HG02763 (cell line): ENCODE measurements around the gene HDLBP.

Experiments used
- ATAC-seq: cut with Tn5 transposase; IDR thresholded peaks from one replicate; pipeline ENCODE4 v1.9.1; 2021; ENCODE audit warnings: mild to moderate bottlenecking, moderate library complexity; ENCODE audit not compliant: unreplicated experiment

HDLBP gene

GRCh38 chr2:241214209-241214608, 101.3 kb downstream of the HDLBP start:
- ATAC-seq: no peak

DNA sequence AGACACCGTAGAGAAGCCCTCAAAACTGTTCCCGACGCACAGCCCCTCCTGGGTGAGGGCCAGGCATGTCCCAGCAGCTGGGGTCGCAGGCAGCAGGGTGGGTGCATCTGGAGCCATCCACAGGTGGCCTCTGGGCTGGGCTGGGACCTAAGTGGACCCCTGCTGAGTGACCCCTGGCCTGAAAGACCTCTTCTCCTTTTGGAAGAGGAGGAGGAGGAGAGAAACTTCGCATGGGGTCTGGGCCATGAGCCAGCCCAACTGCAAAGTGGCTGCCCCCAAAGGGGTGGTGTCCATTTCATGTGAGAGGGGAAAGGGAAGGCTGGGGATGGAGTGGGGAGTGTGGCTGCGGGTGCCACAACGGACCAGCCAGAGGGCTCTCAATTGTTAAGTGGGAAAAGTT, 101.9 kb downstream of the HDLBP start:
- ATAC-seq: no peak

DNA sequence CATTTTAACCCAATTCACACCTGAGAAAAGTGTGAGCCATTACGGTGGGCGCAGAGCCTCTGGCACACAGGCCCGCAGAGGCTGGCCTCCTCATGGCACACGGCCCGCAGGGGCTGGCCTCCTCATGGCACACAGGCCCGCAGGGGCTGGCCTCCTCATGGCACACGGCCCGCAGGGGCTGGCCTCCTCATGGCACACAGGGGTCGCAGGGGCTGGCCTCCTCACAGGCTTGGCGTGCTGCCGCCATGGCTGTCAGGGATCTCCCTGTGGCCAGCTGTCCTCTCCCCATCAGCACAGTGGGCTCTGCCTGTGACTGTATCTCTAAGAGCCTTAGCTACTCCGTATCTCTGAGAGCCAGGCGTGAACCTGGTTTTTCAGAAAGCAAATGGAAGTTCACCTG, 102.4 kb downstream of the HDLBP start:
- ATAC-seq: no peak

- no peak for ATAC-seq
Observed at GRCh38 chr2:241211276-241211675, 104.2 kb downstream of the HDLBP start.

DNA sequence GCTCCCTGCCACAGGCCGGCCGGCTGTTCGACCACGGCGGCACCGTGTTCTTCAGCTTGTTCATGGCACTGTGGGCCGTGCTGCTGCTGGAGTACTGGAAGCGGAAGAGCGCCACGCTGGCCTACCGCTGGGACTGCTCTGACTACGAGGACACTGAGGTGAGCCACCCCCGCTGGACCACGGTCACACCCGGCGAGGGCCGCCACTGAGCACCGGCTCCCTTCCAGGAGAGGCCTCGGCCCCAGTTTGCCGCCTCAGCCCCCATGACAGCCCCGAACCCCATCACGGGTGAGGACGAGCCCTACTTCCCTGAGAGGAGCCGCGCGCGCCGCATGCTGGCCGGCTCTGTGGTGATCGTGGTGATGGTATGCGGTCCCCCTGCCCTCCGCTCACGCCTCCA, 106.2 kb downstream of the HDLBP start:
- ATAC-seq: no peak

DNA sequence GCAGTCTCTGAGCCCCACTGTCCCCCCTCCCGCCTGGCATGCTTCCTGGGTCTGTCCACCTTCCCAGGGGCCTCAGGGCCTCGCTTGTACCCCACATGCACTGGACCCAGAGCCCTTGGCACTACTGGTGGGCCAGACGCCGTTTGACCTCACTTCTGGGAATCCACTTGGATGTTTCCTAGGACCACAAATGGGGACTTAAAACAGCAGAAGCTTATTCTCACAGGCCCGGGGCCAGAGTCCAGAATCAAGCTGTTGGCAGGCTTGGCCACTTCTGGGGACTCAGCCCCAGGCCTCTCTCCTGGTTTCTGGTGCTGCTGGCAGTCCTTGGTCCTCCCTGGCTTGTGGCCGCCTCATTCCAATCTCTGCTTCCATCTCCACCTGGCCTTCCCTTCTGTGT, 107.4 kb downstream of the HDLBP start:
- ATAC-seq: no peak

GRCh38 chr2:241207641-241208040, 107.8 kb downstream of the HDLBP start:
- ATAC-seq: no peak

GRCh38 chr2:241207151-241207550, 108.3 kb downstream of the HDLBP start:
- no peak for ATAC-seq

GRCh38 chr2:241205086-241205485, 110.4 kb downstream of the HDLBP start:
- no peak for ATAC-seq

DNA sequence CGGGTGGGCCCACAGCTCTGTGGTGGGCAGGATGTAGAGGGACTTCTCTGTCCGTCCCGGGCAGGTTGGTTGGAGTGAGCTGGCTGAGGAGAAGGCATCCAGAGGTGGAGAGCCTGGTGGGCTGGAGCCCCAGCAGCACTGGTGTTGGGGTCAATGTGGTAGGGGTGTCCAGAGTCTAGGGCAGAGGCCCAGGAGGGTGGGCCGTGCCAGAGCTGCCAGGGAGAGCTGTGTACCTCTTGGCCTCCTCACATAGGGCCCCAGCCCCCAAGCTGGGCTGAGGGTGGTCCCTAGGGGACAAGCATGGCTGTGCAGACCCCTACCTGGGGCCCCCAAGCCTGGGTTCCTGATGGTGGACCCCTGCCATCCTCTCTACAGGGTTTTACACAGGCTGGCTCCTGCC, 111.0 kb downstream of the HDLBP start:
- ATAC-seq: no peak

DNA sequence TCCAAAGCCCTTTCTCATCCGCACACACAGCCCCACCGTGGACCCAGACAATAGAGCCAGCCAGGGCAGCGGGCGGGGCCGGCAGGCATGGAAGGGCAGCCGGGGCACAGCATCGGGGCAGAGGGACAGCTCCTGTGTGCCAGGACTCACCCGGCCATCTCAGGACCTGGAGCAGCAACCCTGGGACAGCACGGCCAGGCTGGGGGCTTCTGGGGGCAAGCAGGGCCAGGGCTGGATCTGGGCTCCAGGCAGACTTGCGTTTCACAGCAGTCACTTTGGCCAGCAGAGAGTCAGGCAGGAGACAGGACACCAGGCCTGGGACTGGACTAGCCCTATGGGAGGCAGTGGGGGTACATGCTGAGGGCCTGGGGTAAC, 111.5 kb downstream of the HDLBP start:
- no peak for ATAC-seq

- no peak for ATAC-seq
Observed at GRCh38 chr2:241203218-241204009, 112.1 kb downstream of the HDLBP start.

- no peak for ATAC-seq
Observed at GRCh38 chr2:241202681-241203080, 112.8 kb downstream of the HDLBP start.

GRCh38 chr2:241202268-241202585, 113.2 kb downstream of the HDLBP start:
- ATAC-seq: no peak

DNA sequence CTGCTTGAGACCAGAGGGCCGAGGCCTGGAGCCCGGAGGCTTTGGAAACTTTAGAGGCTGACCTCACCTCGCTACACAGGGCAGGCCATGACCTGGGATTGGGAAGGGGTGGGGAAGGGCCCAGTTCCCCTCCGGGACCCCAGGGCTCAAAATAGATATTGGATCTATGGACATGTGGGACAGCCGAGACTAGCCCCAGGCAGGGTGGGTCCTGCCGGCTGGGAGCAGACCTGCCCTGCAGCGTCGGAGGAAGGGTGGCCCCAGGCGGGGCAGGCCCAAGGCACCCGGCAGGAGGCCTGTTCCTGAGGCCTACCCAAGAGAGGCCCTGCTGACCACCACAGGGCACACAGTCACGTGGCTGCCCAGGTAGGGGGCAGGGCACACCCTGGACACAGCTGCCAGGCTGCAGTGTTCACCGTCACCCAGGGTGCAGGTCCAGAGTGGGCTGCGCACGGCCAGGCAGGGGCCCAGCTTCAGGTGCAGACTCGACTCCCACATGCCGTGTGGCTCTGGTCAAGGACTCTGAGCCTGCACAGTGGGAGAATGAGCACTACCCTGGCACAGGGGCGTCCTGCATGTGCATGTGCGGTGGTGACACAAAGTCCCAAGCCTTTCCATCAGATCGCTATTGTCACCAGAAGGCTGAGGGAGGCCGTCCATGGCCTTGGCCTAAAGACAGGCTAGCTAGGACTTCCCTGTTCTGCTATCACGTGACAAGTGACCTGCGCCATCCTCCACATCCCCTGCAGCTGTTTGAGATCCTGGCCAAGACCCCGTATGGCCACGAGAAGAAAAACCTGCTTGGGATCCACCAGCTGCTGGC, 113.8 kb downstream of the HDLBP start:
- ATAC-seq: no peak

DNA sequence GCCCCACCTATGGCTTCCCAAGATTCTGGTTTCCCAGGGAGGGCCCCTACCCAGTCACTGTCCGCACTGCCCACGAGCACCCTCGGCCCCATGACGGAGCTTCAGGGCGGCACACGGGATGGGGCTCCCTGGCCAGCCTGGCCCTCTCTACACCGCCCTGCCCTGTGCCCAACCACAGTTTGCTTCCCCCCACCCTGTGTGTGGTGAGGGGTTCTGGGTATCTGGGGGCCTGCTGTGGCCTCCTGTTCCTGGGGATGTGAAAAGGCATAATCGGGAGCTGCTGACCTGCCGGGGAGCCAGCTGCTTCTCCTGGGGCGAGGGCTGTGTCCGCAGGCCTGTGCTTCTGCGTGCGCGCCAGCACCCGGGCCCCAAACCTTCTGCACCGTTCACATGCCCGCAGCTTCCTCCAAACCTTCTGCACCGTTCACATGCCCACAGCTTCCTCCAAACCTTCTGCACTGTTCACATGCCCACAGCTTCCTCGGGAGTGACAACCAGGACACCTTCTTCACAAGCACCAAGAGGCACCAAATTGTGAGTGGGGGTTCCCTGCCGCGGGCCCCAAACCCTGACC, 114.6 kb downstream of the HDLBP start:
- ATAC-seq: no peak

DNA sequence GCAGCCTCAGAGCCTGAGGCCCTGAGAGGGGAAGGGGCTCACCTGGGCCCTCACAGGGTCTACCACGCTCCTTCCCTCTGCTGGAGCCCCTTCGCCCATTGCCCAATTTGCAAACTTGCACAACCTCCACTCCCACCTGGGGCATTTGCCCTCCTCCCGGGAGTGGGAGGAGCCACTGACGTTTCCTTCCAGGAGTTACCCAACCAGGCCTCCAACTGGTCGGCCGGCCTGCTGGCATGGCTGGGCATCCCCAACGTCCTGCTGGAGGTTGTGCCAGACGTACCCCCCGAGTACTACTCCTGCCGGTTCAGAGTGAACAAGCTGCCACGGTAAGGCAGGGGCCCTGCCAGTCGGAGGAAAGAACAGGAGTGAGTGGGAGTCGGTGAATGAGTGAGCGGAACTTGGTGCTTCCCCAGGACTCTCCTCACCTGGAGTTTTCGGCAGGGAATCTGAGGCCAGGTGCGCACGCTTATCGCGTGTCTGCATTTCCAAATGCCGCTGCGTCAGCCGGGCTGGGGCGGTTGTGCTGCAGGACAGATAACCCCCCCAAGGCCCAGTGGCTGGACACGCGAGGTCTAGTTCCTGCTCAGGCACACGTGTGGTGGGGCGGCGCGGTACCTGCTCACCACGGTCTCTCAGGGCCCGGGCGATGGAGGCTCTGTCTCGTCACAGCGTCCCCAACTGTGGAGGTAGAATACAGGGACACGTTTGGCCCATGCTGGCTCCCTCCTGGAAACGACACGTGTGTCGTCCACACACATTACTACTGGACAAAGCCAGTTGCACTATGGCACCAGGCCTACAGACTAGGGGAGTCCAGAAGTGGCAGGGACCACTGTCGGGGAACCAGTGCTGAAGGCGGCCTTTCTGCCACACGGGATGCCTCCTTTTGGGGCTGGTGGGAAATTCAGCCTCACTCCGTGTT, 115.3 kb downstream of the HDLBP start:
- no peak for ATAC-seq

- no peak for ATAC-seq
Observed at GRCh38 chr2:241199286-241199685, 116.2 kb downstream of the HDLBP start.

DNA sequence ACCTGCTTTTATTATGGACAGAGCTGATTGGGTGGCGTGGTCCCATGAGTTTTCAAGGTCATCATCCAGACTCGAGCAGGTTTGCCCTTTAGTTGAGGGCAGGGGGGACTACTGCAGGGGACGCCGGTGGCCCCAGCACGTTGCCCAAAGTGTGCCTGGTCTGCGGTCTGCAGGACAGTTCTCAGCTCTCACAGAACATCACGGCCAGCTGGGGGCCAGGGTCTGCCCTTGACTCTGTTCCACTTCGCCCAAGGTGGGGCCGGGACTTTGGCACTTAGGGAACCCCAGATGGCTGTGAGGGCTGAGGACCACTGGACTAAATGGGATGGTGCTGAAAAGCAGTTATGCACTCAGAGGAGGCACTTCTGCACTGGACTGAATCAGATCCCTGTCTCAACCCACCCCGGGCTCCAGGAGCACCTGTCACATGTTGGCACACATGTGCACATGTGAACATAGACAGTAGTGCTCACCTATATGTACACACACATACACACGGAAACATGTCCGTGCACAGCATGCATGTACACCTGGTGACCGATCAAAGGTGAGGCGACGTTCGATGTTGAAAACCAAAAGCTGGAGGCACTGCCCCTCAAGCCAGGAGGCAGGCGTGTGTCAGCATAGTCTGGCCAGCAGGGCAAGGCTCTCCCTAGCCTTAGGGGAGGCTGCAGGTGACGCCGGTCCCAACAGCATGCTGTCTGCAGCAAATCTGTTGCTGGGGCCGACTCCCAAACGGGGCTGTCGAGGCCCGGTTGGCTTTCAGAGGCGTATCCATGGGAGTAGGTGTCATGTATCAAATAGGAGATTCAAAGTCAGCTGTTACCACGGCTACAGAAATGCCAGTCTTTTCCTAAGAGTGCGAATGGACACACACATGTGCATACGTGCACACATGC, 116.8 kb downstream of the HDLBP start:
- no peak for ATAC-seq

- ATAC-seq: no peak
Observed at GRCh38 chr2:241197947-241198346, 117.5 kb downstream of the HDLBP start.
